ENCODE data around the gene TGM5.
A peak's percentile ranks its signal among the peaks of the same experiment; 100 is the strongest.

Gene TGM5

DNA sequence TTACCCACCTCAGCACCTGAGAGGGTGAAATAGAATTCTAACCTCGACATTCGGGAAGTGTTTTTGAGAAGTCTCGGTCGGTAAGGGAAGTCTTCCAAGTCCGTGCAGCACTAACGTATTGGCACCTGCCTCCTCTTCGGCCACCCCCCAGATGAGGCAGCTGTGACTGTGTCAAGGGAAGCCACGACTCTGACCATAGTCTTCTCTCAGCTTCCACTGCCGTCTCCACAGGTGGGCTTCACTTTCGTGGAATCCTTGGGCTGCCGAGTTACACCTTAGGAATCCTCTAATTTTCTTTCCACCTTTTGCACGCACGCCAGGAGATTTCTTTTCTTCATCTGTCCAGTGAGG, 80.8 kb downstream of the TGM5 start:
- no peak for DNase-seq

DNA sequence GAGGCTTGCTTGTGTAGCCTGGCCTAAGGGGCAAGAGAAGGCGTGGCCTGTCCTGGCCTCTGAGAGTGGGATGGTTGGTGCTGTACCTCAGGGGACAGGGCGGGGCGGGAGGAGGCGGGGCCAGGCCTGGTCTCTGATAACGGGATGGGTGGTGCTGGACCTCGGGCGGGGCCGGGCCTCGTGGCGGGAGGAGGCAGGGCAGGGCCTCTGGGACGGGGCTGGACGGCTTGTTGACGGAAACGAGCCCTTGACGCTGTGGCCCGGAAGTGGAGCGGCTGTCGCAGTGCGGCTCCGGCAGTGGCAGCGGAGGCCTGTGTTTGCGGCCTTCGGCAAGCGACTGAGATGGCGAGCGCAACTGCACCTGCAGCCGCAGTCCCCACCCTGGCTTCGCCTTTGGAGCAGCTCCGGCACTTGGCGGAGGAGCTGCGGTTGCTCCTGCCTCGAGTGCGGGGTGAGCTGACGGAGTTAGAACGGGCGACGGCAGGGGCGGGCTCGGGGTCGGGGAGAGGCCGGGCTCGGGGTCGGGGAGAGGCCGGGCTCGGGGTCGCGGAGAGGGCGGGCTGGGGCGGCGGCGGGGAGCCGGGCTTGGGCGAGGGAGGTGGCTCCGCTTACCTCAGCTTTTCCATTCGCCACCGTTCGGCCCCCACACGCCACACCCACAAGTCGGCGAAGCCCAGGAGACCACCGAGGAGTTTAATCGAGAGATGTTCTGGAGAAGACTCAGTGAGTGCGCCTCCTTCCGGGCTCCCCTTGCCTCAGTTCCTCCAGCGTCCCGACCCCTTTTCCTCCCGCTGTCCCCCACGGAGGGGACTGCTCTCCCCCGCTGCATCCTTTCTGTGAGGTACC, 81.3 kb downstream of the TGM5 start, which contains the start of gene CCNDBP1:
Gene CCNDBP1 (plus strand): TSS at position 247 of the 846 bp plus-strand sequence. CDS start 96 bp downstream, at position 343.
- peak; percentile 52 to 74 for DNase-seq

GRCh38 chr15:43184407-43185124, 82.2 kb downstream of the TGM5 start:
- no peak for DNase-seq

DNA sequence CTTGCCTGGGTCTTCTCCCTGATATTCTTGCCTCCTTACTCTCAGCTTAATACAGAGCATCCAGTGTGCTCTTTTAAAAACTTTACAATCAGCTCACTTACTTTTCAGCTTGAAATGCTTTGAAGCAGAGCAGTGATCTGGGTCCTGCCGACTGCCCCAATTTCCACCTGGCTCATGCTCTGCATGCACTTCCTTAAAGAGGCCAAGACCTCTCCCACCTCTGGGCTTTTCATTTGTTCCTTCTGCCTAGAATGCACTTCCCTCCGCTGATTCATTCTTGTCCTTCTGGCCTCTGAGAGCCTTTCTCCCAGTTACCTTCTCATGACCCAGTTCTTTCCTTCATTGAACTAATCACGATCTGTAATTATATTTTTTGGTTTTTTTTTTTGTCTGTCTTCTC, 83.5 kb downstream of the TGM5 start:
- no peak for DNase-seq
